ENCODE measurements around the gene MC2R.
"Not testable (repeated sequence)": the region's sequence is repeated elsewhere in the genome, so short reads cannot be mapped to it uniquely, and the experiment has no call there.

Gene MC2R

GRCh38 chr18:13893418-13893760, 21.9 kb downstream of the MC2R start:
- no peak for DNase-seq (ENCODE audit: low read depth in 2 of 2)

- no peak for DNase-seq (ENCODE audit: low read depth in 2 of 2)
These were observed 23.2 kb downstream of the MC2R start for GRCh38 chr18:13892098-13892497.

- no peak for DNase-seq (ENCODE audit: low read depth in 2 of 2)
These were observed 24.5 kb downstream of the MC2R start for GRCh38 chr18:13890761-13891361.

- no peak for DNase-seq (ENCODE audit: low read depth in 2 of 2)
These were observed 25.7 kb downstream of the MC2R start for GRCh38 chr18:13889671-13890070.

- no peak for DNase-seq (ENCODE audit: low read depth in 2 of 2)
These were observed 27.1 kb downstream of the MC2R start for GRCh38 chr18:13888191-13888716.

GRCh38 chr18:13885009-13885408, 30.3 kb downstream of the MC2R start:
- no peak for DNase-seq (ENCODE audit: low read depth in 2 of 2)

DNA sequence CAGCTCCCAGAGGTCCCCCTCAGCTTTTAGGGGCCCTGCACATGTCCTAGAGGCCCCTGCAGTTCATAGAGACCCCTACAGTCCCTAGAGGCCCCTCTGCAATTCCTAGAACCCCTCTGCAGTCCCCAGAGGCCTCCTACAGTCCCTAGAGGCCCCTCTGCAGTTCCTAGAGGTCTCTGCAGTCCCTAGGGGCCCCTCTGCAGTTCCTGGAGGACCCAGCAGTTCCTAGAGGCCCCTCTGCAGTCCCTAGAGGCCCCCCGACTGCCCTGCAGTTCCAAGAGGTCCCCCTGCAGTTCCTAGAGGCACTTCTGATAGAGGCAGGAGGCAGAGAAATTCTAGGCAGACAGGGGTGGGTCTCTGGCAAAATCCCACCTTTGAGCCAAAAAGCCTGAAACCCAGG, 35.4 kb downstream of the MC2R start:
- DNase-seq (ENCODE audit: low read depth in 2 of 2) = no peak

GRCh38 chr18:13879492-13879891, 35.8 kb downstream of the MC2R start:
- no peak for DNase-seq (ENCODE audit: low read depth in 2 of 2)

- DNase-seq (ENCODE audit: low read depth in 2 of 2) = no peak
These were observed 36.5 kb downstream of the MC2R start for GRCh38 chr18:13878857-13879256.

DNA sequence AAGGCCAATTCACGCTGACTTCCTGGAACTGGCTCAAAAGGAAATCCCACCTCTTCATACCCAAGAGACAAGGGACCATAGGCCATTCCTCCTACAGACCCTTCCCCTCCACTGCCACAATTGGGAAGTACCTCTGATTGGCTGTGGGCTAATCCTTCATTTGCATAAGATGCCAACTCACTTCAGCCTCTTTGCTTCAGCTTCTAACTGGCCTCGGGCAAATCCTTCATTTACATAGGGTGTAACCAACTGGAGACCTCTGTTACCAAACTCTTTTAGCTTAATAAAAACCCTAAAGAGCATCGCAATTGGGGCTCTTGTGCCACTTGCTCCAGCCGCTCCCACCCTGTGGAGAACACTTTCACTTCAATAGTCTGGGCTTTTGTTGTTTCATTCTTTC, 38.2 kb downstream of the MC2R start:
- DNase-seq (ENCODE audit: low read depth in 2 of 2) = no peak

GRCh38 chr18:13874558-13874957, 40.8 kb downstream of the MC2R start:
- no peak for DNase-seq (ENCODE audit: low read depth in 2 of 2)

- DNase-seq (ENCODE audit: low read depth in 2 of 2) = no peak
These were observed 42.4 kb downstream of the MC2R start for GRCh38 chr18:13872932-13873331.

- DNase-seq (ENCODE audit: low read depth in 2 of 2) = no peak
These were observed 43.0 kb downstream of the MC2R start for GRCh38 chr18:13872373-13872772.

- DNase-seq (ENCODE audit: low read depth in 2 of 2) = no peak
These were observed 43.6 kb downstream of the MC2R start for GRCh38 chr18:13871701-13872100.

GRCh38 chr18:13868501-13869271, 46.6 kb downstream of the MC2R start:
- no peak for DNase-seq (ENCODE audit: low read depth in 2 of 2)

DNA sequence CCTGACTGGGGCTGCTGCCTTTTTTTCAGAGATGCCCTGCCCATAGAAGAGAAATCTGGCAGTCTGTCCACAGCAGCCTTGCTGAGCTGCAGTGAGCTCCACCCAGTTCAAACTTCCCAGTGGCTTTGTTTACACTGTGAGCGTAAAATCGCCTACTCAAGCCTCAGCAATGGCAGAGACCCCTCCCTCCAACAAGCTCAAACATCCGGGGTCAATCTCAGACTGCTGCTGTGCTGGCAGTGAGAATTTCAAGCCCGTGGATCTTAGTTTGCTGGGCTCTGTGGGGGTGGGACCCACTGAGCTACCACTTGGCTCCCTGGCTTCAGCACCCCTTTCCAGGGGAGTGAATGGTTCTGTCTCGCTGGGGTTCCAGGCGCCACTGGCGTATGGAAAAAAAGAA, 52.4 kb downstream of the MC2R start:
- not testable (repeated sequence) for DNase-seq (ENCODE audit: low read depth in 2 of 2)

DNA sequence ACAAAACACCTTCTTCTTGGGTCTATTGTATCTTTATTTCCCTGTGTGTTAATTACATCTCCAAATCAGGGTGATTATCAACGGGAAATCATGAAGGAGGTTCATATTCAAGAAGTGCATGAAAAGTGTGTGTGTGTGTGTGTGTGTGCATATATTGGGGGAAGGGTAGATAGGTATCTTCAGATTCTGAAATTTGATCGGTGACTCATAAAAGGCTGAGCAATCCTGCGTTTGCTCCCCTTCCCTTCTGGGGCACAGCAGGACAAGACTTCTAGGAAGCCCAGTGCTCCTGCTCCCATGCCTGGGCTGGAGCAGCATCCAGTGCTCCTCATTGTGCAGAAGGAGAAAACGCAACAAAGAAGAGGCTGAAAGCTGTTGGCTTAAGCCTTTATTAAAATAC, 65.5 kb downstream of the MC2R start:
- no peak for DNase-seq (ENCODE audit: low read depth in 2 of 2)

DNA sequence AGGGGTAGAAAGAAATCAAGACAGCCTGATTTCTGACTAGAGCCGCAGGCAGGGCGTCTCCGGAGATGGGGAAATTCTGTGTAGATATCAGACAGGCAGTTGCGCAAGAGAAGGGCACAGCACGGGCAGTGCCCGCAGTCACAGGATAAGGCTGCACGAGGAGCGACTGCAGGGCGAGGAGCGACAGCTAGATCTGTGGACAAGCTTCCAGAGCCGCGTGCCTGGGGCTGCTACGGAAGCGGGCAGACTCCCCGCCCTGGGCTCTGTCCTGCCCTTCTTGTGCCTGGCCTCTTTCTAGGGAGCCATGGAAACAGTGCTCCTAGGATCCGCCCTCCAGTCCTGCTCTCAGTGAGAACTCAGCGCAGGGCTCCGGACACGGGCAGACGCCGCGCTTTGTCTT, 78.8 kb downstream of the MC2R start:
- DNase-seq (ENCODE audit: low read depth in 2 of 2) = no peak

GRCh38 chr18:13835202-13835601, 80.1 kb downstream of the MC2R start:
- DNase-seq (ENCODE audit: low read depth in 2 of 2) = no peak

- DNase-seq (ENCODE audit: low read depth in 2 of 2) = no peak
These were observed 80.8 kb downstream of the MC2R start for GRCh38 chr18:13834496-13835015.

All from stimulated activated CD8-positive, alpha-beta memory T cell treated with anti-CD3 and anti-CD28 coated beads, Interleukin-15, amount 100 ng/mL, for 4 hours (primary cell).